HG03378 (cell line): Measurements from ENCODE around the gene ROR2.
A peak's percentile ranks its signal among the peaks of the same experiment; 100 is the strongest.
"Not testable (repeated sequence)": the region's sequence is repeated elsewhere in the genome, so short reads cannot be mapped to it uniquely, and the experiment has no call there.

Experiments
- ATAC-seq: cut with Tn5 transposase; IDR thresholded peaks from one replicate; pipeline ENCODE4 v1.9.1; 2021; ENCODE audit warnings: mild to moderate bottlenecking, moderate library complexity; ENCODE audit not compliant: unreplicated experiment

Gene ROR2

DNA sequence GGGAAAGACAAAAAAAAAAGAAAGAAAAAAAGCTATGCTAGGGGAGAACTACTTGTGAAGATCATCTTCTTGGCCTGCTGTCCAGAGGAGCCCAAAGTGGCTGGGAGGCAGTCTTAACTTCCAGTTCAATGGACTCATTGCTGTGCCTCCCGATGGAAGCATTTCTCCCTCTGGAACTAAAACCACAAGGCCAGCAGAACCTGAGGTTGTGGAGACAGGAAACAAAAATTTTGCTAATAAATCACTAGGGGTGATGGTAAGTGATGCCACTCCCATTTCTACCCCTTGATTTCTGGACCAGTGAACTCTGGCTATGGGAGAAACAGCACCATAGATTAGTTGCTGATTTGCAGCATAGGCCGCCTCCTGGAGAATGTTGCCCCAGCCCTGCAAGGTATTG lies 402.9 kb downstream of the ROR2 start:
- no peak for ATAC-seq

DNA sequence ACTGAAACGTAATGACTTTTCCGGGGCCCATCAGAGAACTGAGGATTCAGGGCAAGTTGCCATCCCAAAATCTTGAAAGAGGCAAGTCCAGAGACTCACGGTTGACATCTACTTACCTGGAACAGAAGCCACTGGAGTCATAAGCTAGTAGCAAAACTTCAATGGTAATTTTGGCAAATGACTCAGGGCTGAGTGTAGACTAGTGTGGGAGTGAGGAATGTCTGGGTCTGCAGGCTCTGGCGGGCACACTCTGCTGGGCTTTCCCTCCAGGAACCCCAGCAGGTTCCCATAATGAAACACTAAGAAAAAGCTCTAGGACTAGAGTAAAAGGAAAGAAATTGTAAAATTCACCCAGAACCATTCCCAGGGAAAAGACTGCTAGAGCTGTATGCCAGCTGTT lies 403.5 kb downstream of the ROR2 start:
- ATAC-seq: no peak

DNA sequence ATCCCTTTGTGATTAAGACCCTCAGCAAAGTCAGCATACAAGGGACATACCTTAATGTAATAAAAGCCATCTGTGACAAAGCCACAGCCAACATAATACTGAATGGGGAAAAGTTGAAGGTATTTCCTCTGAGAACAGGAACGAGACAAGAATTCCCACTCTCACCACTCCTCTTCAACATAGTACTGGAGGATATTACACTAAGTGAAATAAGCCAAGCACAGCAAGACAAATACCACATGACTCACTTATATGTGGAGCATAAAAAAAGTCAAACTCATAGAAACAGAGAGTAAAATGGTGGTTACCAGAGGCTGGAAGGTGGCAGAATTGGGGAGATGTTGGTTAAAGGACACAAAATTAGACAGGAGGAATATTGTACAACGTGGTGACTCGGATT lies 408.3 kb downstream of the ROR2 start:
- ATAC-seq: no peak

DNA sequence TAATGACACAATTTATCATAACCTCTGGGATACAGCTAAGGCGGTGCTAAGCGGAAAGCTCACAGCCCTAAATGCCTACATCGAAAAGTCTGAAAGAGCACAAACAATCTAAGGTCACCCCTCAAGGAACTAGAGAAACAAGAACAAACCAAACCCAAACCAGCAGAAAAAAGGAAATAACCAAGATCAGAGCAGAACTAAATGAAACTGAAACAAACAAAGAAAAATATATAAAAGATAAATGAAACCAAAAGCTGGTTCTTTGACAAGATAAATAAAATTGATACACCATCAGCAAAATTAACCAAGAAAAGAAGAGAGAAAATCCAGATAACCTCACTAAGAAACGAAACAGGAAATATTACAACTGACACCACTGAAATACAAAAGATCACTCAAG lies 409.5 kb downstream of the ROR2 start:
- ATAC-seq: not testable (repeated sequence)

DNA sequence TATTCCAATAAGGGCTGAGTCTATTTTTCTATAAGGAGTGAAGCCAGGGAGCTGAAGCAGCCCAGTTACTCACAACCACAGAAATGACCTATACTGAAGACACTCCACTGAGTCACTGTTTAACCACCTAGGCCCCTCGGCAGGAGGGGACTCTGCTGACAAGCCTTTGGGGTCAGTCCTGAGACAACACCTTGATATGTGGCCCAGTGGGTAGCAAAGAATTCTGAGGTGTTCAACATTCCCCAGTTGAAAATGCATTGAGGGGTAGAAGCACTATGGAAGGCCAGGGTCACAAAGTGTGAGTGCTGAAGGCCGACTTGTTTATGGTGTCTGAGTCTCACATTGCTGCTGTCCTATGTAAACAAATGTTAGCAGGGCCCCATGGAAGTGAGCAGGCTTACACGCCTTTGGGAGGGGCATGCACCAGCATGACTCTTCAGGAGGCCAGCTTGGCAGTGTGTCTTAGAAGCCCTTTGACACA lies 413.8 kb downstream of the ROR2 start:
- ATAC-seq: no peak

DNA sequence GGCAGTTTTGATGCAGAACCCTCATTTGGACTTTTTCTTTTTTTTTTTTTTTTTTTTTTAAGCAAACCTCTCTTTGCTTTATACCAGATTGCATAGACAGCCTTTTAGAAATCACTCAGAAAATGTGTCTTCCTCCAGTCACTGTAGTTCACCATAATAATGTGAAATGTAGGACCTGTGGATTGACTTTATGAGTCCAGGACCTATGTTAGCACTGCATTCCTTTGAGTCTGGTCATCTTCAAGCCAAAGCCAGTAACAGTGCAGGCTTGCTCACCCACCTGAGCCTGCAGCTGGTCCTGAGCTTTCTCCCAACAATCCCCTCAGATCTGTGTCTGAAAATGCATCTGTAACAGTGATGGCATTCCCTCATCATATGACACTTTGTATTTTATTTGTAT lies 415.7 kb downstream of the ROR2 start:
- ATAC-seq: no peak

DNA sequence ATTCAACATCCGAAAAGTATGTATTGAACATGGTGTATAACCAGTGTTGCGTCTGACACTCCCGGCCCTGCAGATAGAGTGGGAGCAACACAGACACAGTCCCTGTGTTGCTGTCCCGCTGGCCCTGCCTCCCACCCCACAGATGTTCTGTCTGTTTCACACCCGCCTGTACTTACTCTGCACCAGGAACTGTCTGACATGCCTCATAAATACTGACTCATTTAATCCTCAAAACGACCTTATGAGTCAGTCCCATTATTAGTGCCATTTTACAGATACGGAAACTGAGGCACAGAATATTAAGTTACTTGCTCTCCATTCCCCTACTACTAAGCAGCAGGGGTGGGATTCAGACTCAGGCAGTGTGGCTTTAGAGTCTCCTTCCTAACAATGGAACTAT lies 416.6 kb downstream of the ROR2 start:
- ATAC-seq: no peak

DNA sequence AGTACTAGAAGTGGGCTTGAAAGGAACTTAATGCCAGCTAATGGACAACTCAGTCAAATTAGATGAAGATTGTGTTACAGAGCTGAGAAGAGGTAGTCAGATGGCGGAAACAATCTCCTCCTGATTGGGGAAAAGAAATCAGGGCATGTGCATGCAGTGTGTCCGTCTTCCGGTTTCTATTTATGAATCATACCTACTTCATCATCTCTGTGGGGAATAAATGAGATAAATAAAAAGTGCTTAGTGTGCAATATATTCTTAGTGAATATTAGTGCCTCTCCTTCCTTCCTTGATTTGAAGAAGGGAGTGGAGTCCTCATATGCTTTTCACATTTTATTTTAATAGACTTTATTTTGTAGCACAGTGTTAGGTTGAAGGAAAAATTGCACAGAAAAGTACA lies 417.7 kb downstream of the ROR2 start:
- ATAC-seq: no peak

DNA sequence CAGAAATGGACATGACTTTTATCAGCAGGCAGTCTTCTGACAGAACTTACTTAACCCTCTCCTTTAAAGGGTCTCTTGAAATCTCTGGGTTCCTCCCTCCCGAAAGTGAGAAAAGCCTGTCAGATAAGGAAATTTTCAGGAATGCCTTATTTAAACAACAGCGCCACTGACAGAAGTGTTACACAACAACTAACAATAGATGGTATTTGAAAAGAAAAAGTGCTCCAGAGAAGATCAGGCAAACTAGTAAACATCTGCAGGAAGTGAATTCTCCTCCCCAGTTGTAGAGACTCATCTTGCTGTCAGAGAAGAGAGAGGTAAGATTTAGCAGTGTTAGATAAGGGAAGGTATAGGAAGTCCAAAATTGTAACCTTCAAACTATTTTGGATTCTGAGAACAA lies 419.2 kb downstream of the ROR2 start:
- no peak for ATAC-seq

DNA sequence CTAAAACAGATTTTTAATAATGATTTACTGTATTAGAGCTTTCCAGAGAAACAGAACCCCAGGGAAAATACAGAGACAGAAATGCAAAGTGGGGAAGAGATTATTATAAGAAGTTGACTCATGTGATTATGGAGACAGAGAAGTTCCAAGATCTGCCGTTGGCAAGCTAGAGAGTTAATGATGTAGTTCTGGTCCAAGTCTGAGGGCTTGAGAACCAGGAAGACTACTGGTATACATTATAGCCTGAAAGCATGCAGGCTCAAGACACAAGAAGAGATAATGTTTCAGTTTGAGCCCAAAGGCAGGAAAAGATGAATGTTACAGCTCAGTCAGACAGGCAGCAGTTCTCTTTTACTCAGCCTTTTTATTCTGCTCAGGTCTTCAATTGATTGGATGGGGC lies 427.5 kb downstream of the ROR2 start:
- no peak for ATAC-seq

DNA sequence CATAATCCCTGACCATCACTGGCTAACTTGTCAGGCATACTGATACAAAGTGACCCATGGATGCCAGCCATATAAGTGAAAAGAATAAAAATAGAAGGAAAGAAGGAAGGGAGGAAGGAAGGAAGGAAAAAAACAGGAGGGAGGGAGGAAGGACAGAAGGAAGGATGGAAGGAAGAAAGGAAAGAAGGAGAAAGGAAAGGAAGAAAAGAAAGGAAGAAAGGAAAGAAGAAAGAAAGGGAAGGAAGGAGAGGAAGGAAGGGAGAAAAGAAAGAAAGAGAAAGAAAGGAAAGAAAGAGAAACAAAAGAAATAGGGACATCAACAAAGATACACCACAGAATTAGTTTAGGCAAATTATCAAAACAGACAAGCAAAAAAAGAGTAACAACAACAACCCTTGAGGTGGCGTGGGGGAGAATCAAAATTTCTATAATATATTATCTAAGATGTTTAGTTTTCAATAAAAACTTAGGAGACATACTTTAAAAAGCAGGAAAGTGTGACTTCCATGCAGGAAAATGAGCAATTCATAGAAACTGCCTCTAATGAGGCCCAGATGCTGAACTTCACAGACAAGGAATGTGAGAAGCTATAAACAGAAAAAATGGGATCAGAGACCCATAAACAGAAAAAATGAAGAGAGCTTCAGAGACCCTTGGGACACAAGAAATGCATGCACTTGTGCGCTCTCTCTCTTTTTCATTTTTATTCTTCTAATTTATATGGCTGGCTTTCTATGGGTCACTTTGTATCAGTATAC lies 430.3 kb downstream of the ROR2 start:
- no peak for ATAC-seq

DNA sequence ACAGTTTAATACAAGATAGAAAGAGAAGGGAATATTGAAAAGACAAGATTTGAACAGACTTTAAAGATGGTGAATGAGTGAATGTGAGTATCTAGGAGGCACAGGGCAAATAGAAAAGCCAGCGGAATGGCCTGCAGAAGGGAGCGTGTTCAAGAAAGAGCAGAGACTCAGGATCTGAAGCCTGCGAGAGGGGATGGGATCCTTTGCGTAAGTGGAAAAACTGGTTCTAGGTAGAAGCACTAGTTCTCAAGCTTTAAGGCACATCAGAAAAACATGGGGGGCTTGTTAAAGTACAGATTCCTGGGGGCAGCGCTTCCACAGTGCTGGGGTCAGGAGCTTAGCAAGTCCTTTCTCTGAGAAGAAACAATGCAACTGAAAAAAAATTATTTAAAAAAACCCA lies 431.6 kb downstream of the ROR2 start:
- ATAC-seq: no peak

DNA sequence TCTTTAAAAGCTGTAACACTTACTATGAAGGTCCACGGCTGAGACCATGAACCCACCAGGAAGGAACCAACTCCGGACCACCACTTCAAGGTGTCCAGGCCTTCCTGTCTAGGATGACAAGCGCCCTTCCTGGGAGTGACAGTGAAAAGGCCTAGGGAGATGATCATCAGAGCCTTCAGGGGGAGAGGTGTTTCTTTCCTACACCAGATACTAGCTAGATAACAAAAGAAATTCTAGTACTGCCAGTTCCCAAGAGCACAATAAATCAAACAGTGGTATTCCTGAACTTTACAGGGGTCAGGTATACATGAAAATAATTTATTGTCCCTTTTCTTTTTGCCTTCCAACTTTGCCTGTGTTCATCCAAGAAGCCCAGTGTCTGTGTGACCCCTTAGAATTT lies 432.2 kb downstream of the ROR2 start:
- no peak for ATAC-seq

DNA sequence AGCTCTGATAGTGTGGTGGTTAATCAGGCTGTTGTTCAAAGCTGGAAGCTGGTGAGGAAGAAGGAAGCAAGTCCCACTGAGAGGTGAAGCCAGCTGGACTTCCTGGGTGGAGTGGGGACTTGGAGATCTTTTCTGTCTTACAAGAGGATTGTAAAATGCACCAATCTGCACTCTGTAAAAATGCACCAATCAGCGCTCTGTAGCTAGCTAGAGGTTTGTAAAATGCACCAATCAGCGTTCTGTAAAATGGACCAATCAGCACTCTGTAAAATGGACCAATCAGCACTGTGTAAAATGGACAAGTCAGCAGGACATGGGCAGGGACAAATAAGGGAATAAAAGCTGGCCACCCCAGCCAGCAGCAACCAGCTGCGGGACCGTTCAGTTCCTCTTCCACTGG lies 432.7 kb downstream of the ROR2 start:
- ATAC-seq: not testable (repeated sequence)

DNA sequence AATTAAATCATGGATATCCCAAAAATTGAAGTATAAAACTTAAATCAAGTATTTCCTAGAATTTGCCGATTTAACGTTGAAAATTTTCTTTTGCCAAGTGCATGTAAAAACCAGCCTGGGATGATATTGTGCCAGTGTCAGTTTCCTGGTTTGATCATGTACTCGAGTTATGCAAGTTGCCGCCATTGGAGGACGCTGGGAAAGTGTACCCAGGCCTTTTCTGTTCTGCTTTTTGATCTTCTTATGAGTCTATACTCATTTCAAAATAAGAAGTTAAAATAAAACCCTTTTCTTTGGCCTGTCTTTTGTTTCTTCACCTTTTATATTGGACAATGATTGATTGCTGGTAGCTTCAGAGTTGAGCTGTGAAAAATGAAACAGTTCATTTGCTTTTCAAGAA lies 433.3 kb downstream of the ROR2 start:
- ATAC-seq: no peak

DNA sequence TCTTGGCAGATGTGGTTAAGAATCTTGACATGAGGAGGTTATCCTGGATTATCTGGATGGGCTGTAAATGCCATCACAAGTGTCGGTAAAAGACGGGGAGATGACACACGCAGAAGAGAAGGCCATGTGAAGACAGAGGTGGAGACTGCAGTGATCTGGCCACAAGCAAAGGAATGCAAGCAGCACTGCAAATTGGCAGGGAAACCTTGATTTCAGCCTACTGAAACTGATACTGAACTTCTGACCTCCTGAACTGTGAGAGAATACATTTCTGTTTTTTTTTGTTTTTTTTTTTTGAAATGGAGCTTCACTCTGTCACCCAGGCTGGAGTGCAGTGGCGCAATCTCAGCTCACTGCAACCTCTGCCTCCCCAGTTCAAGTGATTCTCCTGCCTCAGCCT lies 433.9 kb downstream of the ROR2 start:
- ATAC-seq: no peak

DNA sequence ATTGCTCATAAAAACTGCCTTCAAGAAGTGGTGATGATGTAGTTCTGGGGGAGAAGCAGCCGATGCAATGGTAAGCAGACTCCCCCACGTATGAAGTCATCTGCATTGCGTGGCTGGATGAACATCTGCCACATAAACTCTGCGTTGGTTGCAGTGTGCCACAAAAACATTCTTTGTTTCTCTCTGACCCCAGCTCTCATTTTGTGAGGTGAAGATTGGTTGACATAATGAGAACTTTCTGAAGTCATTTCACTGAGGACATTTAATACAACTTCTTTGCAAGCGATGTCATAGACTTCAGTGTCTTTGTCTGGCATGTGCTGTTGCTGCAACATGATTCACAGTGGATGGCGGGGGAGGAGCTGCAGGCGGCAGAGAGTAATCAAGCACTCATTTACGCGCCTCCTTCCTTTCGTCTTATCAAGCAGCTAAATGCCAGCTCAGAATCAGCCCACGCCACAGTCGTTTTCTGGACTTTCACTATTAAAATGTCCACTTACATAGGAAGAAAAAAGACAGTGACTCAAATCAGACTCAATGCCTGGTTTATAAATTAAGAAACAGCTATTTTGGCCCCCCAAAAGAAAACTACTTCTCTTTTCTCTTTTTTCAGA lies 434.8 kb downstream of the ROR2 start:
- peak; percentile 83 for ATAC-seq
